GM12873 (cell line): Measurements from ENCODE around the gene REEP1.
A peak's percentile ranks its signal among the peaks of the same experiment; 100 is the strongest.

Experiments
- TF ChIP-seq, protein P1 (sequence below): IDR thresholded peaks from 2 replicates; pipeline ENCODE4 v1.5.1; 2012; ENCODE audit warnings: low read depth, mild to moderate bottlenecking, moderate library complexity, low read length, control low read depth; ENCODE audit not compliant: insufficient read depth; ENCODE audit errors: missing control alignments

Gene REEP1

DNA sequence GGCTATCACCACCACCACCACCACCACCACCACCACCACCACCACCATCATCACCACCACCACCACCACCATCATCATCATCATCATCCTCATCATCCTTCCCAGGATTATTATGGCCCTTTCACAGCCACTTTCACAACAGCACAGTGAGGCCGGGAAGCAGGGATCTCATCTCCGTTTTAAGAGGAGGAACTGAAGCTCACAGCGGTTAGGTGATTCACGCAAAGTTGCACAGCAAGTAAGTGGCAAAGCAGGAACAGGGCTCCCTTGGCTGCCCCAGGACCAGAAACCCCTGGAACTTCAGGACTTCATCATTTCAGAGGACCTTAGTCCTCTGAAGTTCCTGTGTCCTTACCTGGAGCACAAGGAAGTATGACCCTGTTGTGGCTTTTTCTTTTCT lies 111.4 kb downstream of the REEP1 start:
- TF ChIP-seq, protein P1, sequence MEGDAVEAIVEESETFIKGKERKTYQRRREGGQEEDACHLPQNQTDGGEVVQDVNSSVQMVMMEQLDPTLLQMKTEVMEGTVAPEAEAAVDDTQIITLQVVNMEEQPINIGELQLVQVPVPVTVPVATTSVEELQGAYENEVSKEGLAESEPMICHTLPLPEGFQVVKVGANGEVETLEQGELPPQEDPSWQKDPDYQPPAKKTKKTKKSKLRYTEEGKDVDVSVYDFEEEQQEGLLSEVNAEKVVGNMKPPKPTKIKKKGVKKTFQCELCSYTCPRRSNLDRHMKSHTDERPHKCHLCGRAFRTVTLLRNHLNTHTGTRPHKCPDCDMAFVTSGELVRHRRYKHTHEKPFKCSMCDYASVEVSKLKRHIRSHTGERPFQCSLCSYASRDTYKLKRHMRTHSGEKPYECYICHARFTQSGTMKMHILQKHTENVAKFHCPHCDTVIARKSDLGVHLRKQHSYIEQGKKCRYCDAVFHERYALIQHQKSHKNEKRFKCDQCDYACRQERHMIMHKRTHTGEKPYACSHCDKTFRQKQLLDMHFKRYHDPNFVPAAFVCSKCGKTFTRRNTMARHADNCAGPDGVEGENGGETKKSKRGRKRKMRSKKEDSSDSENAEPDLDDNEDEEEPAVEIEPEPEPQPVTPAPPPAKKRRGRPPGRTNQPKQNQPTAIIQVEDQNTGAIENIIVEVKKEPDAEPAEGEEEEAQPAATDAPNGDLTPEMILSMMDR = no peak

DNA sequence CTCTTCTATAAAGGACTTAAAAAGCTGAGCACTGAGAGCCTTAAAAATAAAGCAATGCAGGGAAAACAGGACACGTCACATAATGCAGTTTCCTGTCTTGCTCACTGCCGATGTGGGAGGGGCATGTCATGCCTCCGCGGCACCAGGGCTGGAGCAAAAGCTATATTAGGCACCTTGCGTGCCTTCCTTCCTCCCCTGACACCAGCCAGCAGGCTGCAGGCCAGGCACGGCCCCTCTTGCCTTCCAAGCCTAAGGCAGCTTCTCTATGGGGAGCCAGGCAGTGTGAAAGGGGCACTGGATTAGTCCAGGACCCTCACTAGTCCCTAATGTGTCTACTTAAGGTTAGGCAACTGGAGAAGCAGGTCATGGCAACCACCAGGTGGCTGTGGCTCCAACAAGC lies 111.8 kb downstream of the REEP1 start:
- TF ChIP-seq, protein P1 = peak; percentile 29

DNA sequence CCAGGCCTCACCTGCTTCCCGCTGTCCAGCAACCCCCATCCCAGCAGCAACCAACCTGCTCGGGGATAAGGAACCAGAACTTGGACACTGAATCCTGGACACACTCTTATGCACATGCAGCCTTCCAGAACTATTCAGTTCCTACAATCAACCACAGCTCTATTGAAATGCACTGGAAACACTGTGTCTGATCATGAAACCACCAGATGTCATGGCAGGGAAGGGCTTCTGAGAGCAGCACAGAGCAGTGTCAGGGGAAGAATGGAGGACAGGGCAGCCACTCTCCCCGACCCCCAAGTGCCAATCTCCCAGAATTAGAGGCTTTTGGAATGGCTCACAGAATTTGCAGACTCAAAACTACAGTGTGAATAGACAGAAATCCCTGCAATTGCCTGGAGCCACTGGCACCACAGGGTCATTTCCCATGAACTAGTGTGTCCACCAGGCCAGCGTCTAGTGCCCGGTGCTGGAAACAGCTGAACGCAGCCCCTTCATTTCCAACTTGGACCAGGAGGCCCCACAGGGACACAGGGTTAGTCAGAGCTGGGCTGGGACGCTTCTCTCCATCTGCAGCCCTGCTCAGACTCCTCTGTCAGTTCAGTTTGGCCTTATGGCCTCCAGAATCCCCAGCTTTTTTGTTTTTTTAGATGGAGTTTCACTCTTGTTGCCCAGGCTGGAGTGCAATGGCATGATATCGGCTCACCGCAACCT lies 112.6 kb downstream of the REEP1 start:
- TF ChIP-seq, protein P1 = no peak

DNA sequence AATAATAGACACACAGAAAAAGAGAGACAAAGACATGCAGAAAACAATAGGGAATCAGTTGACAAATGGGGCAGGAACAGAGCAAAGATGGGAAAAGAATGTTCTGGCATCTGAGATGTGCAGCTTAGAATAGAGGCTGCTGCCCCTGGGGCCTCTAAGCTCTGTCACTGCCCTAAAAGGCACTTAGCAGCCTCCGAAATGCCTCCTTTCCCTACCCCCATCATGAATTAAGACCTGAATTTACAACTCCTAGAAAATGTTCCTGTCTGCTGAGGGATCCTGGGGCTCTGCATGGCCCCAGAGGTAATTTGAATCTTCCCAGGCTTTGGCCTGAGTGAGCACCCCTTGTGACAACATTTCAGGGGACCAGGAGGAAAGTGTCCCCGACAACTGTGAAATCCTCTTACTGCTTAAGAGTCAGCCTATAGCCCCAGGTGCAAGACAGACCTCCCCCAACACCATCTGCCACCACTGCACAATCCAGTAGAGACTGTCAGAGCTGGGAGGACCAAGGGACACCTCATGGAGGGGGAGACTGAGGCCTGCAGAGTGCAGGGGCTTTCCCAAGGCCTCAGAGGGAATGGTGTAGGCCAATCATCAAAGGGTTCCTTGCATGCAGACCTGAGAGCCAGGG lies 113.4 kb downstream of the REEP1 start:
- TF ChIP-seq, protein P1 = no peak

DNA sequence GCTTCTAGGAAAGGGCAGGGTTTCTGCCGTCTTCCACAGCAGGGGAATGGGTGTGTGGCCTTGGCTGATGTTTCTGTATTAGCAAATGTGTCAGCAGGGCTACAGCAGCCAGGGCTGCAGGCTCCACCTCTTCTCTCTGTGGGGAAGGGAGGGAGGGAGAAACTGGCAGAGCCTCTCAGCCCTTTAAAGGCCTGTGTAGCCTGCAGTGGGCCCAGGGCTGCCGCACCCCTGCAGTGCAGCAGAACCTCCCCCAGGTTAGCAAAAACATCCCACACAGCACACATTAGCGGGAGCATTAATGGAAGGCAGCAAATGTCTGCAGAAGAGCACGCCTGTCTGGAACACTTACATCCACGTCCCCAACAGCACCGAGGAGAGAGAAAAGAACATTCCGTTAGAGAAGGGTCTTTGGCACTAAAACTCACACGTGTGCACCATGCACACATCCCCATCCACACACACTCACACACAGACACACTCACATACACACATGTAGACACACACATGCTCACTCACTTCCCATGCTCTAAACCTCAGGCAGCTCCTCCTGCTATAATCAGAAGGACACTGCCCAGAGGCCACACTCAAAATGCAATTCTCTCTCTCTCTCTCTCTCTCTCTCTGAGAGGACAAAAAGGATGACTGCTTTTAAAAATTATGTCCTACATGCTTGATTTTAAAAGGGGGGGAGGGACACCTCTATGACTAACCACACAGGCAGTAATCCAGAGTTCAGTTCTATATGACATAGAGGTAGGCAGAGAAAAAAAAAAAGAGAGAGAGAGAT lies 114.1 kb downstream of the REEP1 start:
- TF ChIP-seq, protein P1 = no peak

DNA sequence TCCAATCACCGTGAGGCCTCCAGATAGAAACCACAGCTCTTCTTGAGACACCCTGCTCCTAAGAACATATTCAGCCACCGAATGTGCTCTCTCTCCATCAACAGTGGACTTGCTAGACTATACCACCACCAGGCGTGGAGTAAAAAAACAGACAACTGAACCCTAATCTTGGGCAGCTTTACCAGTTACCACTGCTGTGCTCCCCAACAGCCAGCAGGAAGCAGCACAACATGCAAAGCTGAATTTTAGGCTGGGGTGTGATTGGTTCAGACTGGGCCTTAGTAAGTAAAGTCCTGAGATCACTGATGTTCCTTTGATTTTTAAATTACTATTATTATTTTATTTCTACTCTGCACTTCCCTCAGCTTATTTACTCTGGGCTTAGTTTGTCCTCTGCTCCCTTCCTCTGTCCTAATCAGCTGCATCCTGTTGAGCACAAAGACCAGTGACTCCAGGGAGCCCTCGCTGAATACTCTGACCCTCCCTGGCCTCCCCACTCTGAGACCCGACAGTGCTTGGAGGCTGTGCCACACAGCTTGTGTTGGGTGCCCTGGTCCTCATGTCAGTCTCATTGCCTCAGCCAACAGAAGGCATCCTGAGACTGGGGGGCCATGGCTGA lies 116.3 kb downstream of the REEP1 start:
- TF ChIP-seq, protein P1 = peak; percentile 94

DNA sequence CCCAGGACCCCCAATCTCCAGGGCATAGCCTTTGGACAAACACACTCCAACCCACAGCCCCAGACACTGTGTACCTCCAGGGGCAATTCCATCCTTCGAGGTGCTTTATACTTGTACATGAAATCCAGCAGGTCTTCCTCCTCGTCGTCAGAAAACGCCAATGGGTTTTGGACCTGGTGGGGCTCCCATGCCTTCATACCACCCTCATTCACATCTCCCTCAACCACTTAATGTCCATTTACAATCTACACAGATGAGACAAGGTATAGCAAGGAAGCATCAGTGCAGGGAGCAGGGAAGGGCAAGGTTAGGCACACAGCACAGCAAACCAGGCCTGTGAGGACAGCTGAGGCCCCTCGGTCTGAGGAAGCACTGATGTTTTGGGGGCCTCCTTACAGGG lies 117.5 kb downstream of the REEP1 start:
- TF ChIP-seq, protein P1 = no peak
